PC-9 (cell line): Measurements from ENCODE around the gene IL17C. TPM values are rescaled to one million over a fixed set of nuclear protein-coding genes. Genes with fewer than 3 reads are reported as not detected.

Experiments used
- BruUV-seq: library from RNA; stranded (reverse); fragments of 400-500 nt; replicated peaks from 2 replicates; lab custom pipeline; 2021; lab: Mats Ljungman, UMichigan
- CTCF ChIA-PET: fragments of 300-600 bp; sonication (Branson Sonifier 250); formaldehyde crosslinking; loops from one replicate; lab custom pipeline; 2022; ENCODE audit warnings: antibody characterized with exemption; lab: Charles Lee
- POLR2A ChIA-PET: fragments of 300-600 bp; sonication (Branson Sonifier 250); formaldehyde crosslinking; loops from one replicate; lab custom pipeline; 2022; ENCODE audit warnings: antibody characterized with exemption; ENCODE audit not compliant: unreplicated experiment; lab: Charles Lee
- DNase-seq, 2 experiments: peaks; one replicate each; pipeline versions ENCODE4 v3.0.0 to v3.0.0-alpha.2; 2015 to 2022; ENCODE audit warnings: mixed read lengths in 1 of 2
- H2AFZ ChIP-seq: fragments of 200-600 bp; sonication (generic); 2 replicates; pipeline ENCODE4 v1.8.1; 2017; ENCODE audit warnings: antibody characterized with exemption
- H3F3A ChIP-seq: fragments of 200-600 bp; sonication (generic); 2 replicates; pipeline ENCODE4 v1.8.1; 2017; ENCODE audit warnings: antibody characterized with exemption, mild to moderate bottlenecking, low read depth; ENCODE audit not compliant: insufficient read depth
- H3K27ac ChIP-seq: fragments of 200-600 bp; sonication (generic); 2 replicates; pipeline ENCODE4 v1.6.1; 2016; ENCODE audit warnings: mixed run types
- H3K27me3 ChIP-seq: fragments of 200-600 bp; sonication (generic); 2 replicates; pipeline ENCODE4 v1.6.1; 2016; ENCODE audit warnings: low read depth, mixed run types; ENCODE audit not compliant: insufficient read depth
- H3K36me3 ChIP-seq: fragments of 200-600 bp; sonication (generic); 2 replicates; pipeline ENCODE4 v1.6.1; 2016; ENCODE audit warnings: low read depth, mixed run types
- H3K4me1 ChIP-seq: fragments of 200-600 bp; sonication (generic); replicated peaks from 2 replicates; pipeline ENCODE4 v1.6.1; 2016; ENCODE audit warnings: mixed run types; ENCODE audit not compliant: insufficient read depth
- H3K4me2 ChIP-seq: fragments of 200-600 bp; sonication (generic); 2 replicates; pipeline ENCODE4 v1.6.1; 2017; ENCODE audit warnings: mixed run types
- H3K4me3 ChIP-seq: fragments of 200-600 bp; sonication (generic); 2 replicates; pipeline ENCODE4 v1.6.1; 2016; ENCODE audit warnings: mixed run types
- H3K79me2 ChIP-seq: fragments of 200-600 bp; sonication (generic); 2 replicates; pipeline ENCODE4 v1.6.1; 2017; ENCODE audit warnings: low read depth, mixed run types
- H3K9me2 ChIP-seq: fragments of 200-600 bp; sonication (generic); 2 replicates; pipeline ENCODE4 v1.8.1; 2017; ENCODE audit warnings: mild to moderate bottlenecking; ENCODE audit not compliant: insufficient read depth
- H3K9me3 ChIP-seq: fragments of 200-600 bp; sonication (generic); 2 replicates; pipeline ENCODE4 v1.8.1; 2016; ENCODE audit warnings: low read depth; ENCODE audit not compliant: insufficient read depth
- H4K20me1 ChIP-seq: fragments of 200-600 bp; sonication (generic); 2 replicates; pipeline ENCODE4 v1.8.1; 2017; ENCODE audit not compliant: insufficient read depth
- CTCF ChIP-seq: fragments of 200-600 bp; sonication (generic); conservative IDR thresholded peaks from 2 replicates; pipeline ENCODE4 v1.6.1; 2017; ENCODE audit warnings: mixed run types, antibody characterized with exemption, mild to moderate bottlenecking, moderate library complexity
- EZH2 ChIP-seq: fragments of 200-600 bp; sonication (generic); IDR thresholded peaks from 2 replicates; pipeline ENCODE4 v1.8.0; 2017; ENCODE audit warnings: antibody characterized with exemption, low read depth
- intact Hi-C: fragments of 100-400 bp; cut with micrococcal nuclease; formaldehyde crosslinking; loops from one replicate; pipeline ENCODE4 v1.10.0; 2022; ENCODE audit not compliant: unreplicated experiment
- total RNA-seq: library from RNA; stranded (reverse); gene quantifications from 2 replicates; pipeline ENCODE4 v1.2.3, GENCODE V29; 2021

The IL17C gene
- total RNA-seq, 1 experiment from 2014 or later = not detected

- Histone ChIP-seq H3K79me2 (no peaks in the 10 kb centered on the region), H3K27ac (no peak overlapping the region), H3K4me3 (no peak overlapping the region), H3K9me2 (no peaks in the 10 kb centered on the region), H3K4me2 (no peak overlapping the region), H4K20me1 (no peaks in the 10 kb centered on the region), H3K27me3 (no peaks in the 10 kb centered on the region), H3F3A (peaks cover 3% of the 10 kb centered on the region; the same call in 1 of the 2 replicates), H2AFZ (no peak overlapping the region), H3K9me3 (no peaks in the 10 kb centered on the region), H3K4me1 (no peaks in the 10 kb centered on the region), H3K36me3 (no peaks in the 10 kb centered on the region)
- BruUV-seq = no TSS peak
- TF ChIP-seq EZH2 = no peak
- no peak for TF ChIP-seq CTCF
- intact Hi-C loops = no loop called here
- ChIA-PET CTCF (no interaction called here), POLR2A (no interaction called here)
- DNase-seq = no peak
These were observed 8.5 kb upstream of the IL17C start for GRCh38 chr16:88629835-88630234.

- Histone ChIP-seq H3K9me2 (no peaks in the 10 kb centered on the region), H3K79me2 (no peaks in the 10 kb centered on the region), H3F3A (peaks cover 3% of the 10 kb centered on the region; the same call in 1 of the 2 replicates), H3K4me1 (no peaks in the 10 kb centered on the region), H3K27ac (no peak overlapping the region), H2AFZ (no peak overlapping the region), H3K4me2 (no peak overlapping the region), H3K9me3 (no peaks in the 10 kb centered on the region), H3K36me3 (no peaks in the 10 kb centered on the region), H3K4me3 (no peak overlapping the region), H4K20me1 (no peaks in the 10 kb centered on the region), H3K27me3 (no peaks in the 10 kb centered on the region)
- BruUV-seq = no TSS peak
- no peak for DNase-seq
- POLR2A ChIA-PET = no interaction called here
- CTCF ChIA-PET = no interaction called here
- no peak for TF ChIP-seq CTCF
- no peak for TF ChIP-seq EZH2
- intact Hi-C loops = no loop called here
These were observed 7.9 kb upstream of the IL17C start for GRCh38 chr16:88630433-88630832.

- H3K79me2 ChIP-seq = no peaks in the 10 kb centered on the region
- intact Hi-C loops = no loop called here
- TF ChIP-seq CTCF (no peak), EZH2 (no peak)
- POLR2A ChIA-PET = no interaction called here
- no peaks in the 10 kb centered on the region for H3K9me2 ChIP-seq
- H2AFZ ChIP-seq = no peak overlapping the region
- H3K9me3 ChIP-seq = no peaks in the 10 kb centered on the region
- H3K27me3 ChIP-seq = no peaks in the 10 kb centered on the region
- no peak overlapping the region for H3K4me3 ChIP-seq
- peaks cover 3% of the 10 kb centered on the region; the same call in 1 of the 2 replicates for H3F3A ChIP-seq
- no peak for DNase-seq
- no peak overlapping the region for H3K4me2 ChIP-seq
- H3K27ac ChIP-seq = no peak overlapping the region
- H3K36me3 ChIP-seq = no peaks in the 10 kb centered on the region
- no peaks in the 10 kb centered on the region for H4K20me1 ChIP-seq
- CTCF ChIA-PET = no interaction called here
- H3K4me1 ChIP-seq = no peaks in the 10 kb centered on the region
- BruUV-seq = no TSS peak
These were observed 7.4 kb upstream of the IL17C start for GRCh38 chr16:88630941-88631340.
